DMS53 treated with DMSO at 0.1 percent for 48 hours (cell line): ENCODE results near the gene ANGPT4.

Experiments
- DNase-seq: peaks from one replicate; lab custom pipeline; 2025; ENCODE audit not compliant: unreplicated experiment; lab: John Stamatoyannopoulos, UW

ANGPT4 gene

DNA sequence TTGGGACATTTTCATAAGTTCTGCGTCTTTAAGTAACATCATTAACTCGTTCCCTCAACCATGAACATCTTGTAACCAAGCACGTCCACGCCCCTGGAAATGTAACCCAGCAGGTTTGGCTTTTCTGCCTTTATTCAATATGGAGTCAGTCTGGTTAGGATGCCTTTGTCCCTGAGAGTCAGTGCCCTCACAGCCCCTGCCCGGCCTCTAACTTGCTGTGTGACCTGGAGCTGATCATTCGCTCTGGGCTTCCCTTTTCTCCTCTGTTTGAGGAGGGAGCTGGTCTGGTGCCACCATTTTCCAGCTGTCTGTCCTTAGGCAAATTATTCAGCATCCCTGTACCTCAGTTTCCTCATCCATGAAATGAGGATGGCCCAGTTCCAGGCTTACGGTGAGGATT lies 26.5 kb upstream of the ANGPT4 start:
- DNase-seq = no peak

DNA sequence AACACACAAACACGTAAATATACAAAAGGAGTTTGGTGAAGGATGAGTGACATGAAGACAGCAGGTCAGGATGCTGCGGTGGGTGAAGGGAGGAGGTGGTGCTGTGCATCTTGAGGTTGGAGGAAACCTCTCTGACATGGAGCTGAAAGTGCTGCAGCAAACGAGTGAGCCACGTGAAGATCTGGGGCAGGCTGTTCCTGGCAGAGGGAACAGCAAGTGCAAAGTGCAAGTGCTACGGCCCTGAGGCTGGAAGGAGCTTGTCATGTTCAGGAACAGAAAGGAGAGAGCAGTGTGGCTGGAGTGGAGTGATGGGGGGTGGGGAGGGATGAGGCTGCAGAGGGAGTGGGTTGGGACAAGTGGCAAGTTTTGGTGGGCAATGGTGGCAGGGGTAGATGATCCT lies 24.8 kb upstream of the ANGPT4 start:
- DNase-seq = no peak

GRCh38 chr20:939606-940005 lies 23.5 kb upstream of the ANGPT4 start:
- DNase-seq = no peak

- no peak for DNase-seq
These were observed 18.2 kb upstream of the ANGPT4 start for GRCh38 chr20:934186-934840.

DNA sequence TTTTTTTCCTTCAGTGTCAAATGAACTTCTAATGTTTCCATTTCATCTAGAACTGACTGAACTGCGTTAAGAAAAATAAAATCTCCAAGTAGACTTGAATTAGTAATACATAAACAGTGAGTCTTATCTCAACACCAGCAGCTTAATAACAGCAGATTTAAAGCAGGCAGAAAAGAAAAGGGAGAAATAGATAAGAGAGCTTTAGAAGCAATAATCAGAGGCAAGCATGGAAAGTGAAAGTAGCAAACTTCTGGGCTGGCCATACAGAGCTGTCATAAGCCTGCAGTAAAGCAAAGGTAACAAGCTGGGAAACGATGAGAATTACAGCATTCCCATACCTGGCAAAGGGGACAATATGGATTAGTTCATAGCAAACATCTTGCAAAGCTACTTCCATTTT lies 16.9 kb upstream of the ANGPT4 start:
- DNase-seq = no peak

GRCh38 chr20:931401-931800 lies 15.3 kb upstream of the ANGPT4 start:
- DNase-seq = no peak

- no peak for DNase-seq
These were observed 10.5 kb upstream of the ANGPT4 start for GRCh38 chr20:926670-927069.

DNA sequence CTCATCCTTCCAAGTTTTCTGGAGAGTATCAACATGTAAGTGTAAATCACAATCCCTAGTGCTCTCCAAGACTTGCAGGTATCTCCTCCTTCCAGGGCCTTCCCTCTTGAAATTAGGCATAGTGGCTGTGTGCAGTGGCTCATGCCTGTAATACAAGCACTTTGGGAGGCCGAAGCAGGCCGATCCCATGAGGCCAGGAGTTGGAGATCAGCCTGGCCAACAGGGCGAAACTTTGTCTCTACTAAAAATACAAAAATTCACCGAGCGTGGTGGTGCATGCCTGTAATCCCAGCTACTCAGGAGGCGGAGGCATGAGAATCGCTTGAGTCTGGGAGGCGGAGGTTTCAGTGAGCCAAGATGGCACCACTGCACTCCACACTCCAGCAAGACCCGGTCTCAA lies 9.4 kb upstream of the ANGPT4 start:
- DNase-seq = no peak

- DNase-seq = no peak
These were observed 8.5 kb upstream of the ANGPT4 start for GRCh38 chr20:924639-925038.

- no peak for DNase-seq
These were observed 6.6 kb upstream of the ANGPT4 start for GRCh38 chr20:922781-923180.

DNA sequence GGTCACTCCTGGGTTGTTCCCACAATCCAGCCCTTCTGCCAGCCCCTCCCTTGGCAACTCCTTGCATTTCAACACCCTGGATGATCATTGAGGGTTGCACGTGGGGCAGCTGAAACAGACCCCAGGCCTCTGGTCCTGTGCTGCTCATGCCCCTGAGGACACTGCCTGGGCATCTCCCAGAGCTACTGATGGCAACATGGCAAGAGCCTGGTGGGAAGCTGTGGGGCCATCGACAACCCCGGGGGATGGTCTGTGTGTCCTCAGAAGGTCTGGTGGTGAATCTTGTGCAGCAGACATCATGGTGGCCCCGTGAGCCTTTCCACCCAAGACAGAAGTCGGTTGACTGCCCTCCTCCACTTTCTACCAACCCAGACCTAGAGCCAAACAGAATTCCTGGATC lies 4.9 kb upstream of the ANGPT4 start:
- no peak for DNase-seq

DNA sequence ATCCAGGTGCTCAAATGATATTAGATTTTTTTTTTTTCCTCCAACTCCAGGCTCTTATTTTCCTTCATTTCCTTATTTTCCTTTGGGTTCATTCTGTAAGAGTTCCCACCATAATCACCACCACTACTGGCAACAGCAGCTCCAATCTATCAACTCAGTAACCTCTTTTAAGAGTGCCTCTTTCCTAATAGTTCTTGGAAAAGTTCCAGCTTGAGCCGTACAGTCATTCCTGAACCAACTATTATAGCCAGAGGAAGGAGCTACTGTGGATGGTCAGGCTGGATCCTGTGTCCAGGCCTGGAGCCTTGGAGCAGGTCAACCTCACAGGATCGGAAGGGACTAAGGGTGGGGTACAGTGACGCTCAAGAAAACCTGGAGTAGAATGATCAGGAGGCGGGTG lies 4.2 kb upstream of the ANGPT4 start:
- DNase-seq = no peak

DNA sequence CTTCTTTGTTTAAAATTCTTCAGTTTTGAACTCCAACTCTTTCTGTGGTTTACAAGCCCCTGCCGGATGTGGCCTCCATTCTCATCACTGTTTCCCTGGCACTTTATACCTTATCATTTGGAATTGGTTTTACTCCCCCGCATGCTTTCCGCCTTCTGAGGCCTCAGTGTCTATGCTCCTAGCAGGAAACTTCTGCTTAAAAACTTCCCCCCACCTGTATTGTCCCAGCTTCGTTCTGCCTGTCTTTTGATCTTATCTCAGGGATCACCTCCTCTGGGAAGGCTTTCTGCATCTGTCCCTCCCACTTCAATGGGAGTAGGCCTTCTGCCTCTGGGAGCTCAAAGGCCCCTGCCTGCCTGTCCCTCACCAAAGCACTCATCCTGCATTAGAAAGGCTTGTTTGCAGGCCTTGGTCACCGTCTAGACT lies 3.4 kb upstream of the ANGPT4 start:
- no peak for DNase-seq

- no peak for DNase-seq
These were observed 1.3 kb upstream of the ANGPT4 start for GRCh38 chr20:917416-917815.

GRCh38 chr20:916825-917224 lies 691 bp upstream of the ANGPT4 start:
- no peak for DNase-seq

- no peak for DNase-seq
These were observed 1.2 kb downstream of the ANGPT4 start for GRCh38 chr20:914727-915498.

DNA sequence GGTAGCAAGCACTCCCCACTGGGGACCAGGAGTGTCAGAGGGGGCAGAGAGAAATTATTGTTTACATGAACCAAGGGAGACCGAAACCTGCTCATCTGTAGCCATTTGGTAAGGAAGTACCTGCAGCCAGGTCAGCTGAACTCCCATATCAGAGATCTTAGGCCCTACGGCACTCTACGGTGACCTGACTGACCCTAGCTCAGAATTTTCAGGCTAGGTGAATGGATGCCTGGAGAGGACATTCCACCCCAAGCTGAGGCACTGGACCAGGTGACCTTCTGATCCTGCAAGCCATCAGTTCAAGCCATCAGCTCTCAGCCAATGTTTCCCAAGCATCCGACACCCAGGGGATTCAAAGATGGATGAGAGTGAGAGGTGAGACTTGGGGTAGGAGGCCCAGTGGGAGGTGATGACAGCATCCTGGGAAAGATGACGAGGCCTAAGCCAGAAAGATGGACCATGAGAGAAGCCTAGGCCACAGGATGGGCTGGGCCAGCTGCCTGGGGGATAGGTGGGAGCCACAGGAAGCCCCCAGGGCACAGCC lies 2.8 kb downstream of the ANGPT4 start:
- no peak for DNase-seq

DNA sequence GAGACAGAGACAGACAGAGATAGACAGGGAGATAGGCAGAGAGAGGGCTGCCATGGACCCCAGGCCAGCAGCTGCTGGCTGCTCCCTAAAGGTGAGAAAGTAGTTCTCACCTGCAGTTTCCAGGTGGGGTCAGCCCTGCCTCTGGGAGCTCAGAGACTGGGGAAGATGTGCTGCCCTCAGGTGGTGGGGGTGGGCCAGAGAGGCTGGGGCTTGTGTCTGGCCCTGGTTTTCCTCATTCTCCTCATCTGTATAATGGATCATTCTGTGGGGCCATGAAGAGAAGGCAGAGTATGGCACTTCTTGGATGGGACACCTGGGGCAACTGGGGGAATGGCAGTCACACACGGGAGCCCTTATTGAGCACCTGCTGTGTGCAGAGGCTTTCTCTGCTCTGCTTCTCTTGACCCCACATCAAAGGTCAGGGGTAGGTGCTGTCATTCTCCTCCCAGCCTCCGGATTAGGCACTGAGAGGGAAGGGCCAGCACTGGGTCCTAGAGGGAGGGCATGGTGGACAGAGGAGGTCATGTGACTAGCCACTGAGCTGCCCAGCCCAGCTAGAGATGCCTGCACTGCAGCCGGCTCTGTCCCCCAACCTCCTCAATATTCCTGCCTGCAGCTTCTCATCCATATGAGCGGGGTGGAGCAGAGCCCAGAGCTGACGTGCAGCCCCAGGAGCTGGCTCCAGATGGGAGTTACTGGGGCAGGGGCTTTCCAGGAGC lies 4.1 kb downstream of the ANGPT4 start:
- no peak for DNase-seq

GRCh38 chr20:910870-911770 lies 5.0 kb downstream of the ANGPT4 start:
- no peak for DNase-seq

DNA sequence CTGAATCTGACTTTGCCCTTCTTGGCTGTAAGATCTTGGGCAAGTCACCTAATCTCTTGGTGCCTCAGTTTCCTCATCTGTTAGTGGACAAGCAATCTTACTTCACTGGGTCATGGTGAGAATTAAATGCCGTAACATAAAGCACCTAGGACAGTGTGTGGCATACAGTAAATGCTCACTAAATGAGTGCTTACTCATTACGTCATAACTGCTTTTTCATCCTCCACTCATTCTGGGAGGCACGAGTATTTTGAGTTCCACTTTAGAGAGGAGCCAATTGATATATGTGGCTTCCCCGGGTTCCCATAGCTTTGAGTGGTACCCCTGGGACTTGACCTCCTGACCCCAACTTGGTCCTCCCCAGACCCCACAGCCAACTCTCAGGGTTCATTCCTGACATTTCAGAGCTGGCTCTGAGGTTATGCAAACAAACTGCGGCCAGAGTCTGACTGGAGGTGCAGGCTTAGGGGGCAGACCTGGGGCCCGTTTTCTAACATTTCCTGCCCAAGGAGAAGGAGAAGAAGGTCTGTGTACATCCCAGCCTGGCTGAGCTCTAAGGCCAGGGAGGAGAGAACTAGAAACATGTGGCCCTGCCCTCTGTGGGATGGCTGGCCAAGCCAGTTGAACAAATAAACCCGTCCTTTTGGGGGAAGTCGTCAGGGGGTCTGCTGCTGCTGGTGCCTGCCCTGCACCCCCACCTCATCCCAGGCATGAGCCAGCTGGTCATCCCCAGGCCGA lies 5.8 kb downstream of the ANGPT4 start:
- no peak for DNase-seq
